HG02798 (cell line): ENCODE data around the gene RNF130.

ENCODE experiments used
- ATAC-seq: cut with Tn5 transposase; IDR thresholded peaks from one replicate; pipeline ENCODE4 v1.9.1; 2021; ENCODE audit warnings: mild to moderate bottlenecking; ENCODE audit not compliant: unreplicated experiment, poor library complexity

Gene RNF130

DNA sequence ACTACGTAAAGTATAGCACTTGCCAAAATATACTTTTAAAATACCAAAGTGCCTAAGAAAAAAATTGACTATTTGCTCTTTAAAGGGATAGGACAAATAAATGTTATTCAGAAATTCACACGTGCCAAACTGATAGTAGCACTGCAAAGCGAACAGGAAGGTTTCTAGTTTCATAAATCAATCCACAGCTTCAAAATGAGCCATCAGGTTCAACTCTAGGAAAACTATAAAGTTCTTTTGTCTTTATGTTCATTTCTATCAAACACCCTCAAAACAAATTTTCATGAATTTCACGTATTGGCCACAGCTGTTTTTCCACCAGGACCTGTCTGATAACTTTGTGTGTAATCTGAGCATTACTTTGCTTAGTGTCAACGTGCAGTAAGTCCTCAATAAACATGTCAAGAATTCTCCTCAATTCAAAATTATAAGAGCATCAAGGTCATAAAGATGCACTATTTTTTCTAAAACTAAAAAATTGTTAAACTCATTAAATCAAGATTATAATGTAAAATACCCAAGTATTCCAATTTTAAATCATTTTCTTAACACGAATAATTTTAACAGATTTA is 3.0 kb downstream of the RNF130 start:
- ATAC-seq: no peak

DNA sequence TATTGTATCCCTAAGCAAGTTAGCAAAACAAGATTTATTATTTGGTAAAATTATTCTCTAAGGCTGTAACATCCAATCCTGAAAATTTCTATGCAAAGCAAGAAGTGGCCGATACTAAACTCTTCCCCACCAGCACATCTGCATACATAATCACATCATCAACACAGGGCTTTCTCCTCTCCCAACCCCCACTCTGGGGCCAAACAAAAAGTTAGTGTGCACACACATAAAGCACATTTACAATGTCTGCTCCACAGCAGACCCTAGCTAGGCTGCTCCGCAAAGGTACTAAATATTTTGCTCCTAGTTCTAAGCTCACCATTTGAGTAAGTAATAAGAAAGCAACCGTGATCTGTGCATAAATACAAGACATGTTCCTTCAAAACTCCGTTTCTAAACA is 3.6 kb downstream of the RNF130 start:
- ATAC-seq: no peak

DNA sequence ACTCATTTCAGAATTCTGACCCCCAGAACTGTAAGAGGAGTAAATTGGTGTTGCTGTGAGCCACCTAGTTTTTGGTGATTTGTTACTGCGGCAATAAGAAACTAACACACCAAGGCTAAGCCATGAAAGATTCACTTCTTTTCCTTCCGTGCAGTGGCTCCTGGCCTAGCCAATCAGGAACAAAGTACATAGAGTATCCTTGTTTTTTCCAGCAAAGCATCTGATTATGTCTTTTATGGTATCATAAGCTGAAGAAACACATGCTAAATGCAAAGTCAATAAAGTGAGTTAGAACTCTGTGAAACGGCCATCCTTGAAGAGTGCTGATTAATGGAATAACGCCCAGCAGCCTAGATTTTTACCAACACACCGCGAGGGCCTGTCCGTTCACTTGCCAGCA is 11.4 kb downstream of the RNF130 start:
- ATAC-seq: no peak

DNA sequence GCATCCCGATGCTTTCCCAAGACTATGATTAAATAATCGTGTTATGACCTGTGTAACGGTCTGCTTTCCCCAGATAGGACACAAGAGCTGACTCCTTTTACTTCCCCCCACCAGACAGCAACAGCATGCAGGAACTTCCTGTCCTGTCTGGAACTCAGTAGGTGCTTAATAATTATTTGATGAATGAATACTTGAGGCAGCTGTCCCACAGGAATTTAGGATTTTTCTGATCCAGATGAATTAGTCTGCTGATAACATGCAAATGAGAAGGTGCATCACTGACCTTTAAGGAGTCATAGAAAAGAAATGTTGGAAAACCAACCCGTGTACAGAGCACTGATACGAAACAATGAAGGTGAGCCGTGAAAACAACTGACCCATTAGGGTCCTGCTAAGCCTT is 12.2 kb downstream of the RNF130 start:
- ATAC-seq: no peak

DNA sequence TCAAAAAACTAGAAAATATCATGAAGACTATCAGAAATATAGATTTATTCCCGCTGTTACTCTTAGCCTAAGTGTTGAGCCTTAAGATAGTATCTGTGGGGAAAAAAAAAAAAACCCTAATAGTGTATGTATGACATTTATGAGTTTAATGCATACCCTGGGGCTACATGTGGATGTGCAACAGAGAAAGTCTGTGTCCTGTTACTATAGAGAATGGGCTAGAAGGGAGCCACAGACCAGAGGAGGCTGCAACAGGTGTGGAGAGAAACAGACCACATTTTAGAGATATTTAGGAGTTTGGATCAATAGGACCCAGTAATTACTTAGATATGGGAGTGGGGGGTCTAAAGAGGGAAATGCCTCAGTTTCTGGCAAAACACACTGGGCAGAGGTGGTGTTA is 15.4 kb downstream of the RNF130 start:
- ATAC-seq: no peak

DNA sequence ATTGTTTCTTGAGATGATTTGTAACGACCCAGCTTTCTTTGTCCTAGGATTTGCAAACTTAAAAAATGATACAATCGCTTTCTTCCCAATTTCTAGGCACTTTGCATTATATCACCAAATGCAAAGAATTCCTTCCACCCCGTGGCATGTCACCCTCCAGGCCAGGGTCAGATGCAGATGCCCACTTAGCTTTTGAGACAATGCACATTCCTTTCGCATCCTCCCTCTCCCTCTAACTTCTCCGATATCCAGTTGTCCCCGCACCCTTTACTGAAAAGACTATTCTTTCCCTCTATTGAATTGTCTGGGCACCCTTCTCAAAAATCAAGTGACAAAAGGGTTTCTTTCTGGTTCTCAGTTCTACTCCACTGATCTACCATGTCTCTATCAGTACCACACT is 17.3 kb downstream of the RNF130 start:
- ATAC-seq: no peak

DNA sequence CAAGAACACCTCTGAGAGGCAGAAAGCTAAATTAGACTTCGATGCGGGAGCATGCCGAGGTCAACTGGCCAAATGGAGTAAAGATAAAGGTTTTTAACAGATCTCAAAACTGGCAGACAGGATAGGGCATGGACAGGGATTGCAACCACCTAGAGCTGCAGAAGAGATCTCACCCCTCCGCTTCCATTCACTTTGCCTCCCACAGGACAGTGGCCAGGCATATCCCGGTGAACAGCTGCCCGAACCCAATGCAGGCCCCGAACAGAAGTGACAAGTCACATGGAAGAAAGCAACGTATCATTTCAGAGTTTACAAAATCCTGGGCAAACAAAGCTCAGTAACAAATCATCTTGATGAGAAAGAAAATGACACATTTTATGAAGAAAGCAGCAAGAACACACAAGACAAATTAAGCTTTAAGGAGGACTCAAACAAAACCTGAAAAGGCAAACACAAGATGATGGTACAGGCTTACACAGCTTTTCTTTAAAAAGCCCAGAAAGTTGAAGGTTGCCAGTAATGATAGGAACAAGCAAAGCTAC is 18.4 kb downstream of the RNF130 start:
- no peak for ATAC-seq

DNA sequence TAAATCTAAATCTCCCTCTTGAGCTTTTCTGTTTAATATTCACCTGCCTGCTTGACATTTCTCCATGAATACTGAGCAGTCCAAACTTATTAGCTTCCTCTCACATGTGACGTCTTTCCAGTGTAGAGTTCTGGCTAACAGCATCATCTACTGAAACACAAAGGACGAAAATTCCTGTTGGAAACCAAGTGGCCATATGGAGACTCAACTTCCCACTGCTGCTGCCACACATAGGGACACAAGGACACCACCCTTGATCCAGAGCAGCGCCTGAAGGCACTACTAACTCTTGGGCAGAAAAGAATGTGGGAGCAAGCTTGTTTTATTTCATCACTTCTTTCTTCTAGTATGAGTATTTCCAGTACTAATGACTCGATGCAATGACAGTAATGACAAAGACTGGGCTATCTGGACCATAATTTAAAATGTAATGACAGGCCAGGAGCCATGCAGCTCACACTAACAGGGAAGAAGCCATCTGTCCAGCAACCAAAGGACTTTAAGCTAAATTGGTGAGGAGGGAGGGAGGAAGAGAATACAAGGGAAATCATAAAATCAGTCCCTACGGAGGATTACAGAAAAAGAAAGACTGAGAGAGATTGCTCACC is 19.2 kb downstream of the RNF130 start:
- ATAC-seq: no peak

DNA sequence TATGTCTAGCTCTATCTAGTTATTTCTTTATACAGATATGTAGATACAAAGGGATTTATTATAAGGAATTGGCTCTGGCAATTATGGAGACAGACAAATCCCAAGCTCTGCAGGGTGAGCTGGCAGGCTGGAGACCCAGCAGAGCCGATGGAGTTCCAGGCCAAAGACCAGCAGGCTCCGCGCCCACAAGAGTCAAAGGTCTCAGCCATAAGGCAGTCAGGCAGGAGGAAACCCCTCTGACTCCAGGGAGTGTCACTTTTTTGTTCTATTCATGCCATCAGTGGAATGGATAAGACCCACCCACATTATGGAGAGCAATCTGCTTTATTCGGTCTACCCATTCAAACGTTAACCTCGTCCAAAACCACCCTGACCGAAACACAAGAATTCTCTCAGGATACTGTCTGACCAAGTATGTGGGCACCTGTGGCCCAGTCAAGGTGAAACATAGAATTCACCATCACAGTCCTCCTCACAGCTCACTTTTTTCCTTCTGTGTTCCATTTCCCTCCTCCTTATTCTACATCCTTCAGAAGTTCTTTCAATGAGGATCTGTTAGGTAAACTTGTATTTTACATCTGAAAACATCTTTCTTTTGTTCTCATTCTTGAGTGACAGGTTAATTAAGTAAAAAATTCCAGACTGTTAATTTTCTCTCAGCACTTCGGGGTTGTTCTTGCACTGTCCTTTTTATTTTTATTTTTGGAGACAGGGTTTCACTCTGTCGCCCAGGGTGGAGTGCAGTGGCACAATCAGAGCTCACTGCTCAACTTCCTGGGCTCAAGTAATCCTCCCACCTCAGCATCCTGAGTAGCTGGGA is 21.2 kb downstream of the RNF130 start:
- ATAC-seq: no peak

DNA sequence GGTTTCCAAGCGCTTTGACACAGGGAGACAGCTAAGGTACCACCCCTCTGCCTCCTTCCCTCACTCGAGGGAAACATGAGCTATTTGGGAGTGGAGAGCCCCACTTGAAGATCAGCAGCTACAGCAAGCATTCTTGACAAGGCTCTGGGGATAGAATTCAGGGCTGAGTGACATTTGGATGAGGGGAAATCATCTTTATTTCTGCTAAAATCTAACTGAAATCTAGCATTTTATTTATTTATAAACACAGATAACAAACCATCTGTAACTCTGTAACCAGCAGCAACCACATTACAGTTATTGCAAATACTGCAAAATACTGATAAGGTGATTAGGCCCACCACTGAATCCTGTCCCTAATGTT is 22.4 kb downstream of the RNF130 start:
- no peak for ATAC-seq

DNA sequence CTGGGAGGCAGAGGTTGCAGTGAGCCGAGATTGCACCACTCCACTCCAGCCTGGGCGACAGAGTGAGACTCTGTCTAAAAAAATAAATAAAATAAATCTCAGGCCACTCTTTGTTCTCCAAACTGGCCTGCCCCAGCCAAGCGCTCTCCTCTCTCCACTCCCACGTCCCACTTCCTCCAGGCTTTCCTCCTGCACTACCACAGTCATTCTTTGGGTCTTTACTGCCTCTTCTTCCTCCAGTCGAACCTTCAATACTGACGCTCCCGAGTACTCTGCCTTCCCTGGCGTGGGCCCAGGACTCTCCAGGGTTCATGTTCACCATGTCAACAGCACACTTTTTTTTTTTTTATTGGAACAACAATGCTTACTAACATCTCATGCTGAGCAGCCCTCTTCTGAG is 23.9 kb downstream of the RNF130 start:
- no peak for ATAC-seq

DNA sequence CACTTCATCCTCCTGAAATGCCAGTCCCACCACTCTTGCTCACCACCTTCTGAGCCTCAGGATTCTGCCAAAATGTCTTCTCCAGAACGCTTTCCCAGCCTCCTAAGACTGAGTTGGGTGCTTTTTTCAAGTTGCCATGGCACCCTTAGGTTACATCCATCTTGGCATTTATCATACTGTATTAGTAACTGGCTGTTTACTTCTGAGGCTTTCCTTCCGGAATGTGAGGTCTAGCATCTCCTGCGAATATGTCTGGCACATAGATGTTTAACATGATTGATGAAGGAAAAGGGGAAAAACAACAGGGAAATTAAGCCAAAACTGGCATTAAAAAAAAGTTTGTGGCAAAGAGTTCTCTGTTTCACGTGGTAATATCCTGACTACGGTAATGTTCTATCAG is 24.9 kb downstream of the RNF130 start:
- no peak for ATAC-seq

DNA sequence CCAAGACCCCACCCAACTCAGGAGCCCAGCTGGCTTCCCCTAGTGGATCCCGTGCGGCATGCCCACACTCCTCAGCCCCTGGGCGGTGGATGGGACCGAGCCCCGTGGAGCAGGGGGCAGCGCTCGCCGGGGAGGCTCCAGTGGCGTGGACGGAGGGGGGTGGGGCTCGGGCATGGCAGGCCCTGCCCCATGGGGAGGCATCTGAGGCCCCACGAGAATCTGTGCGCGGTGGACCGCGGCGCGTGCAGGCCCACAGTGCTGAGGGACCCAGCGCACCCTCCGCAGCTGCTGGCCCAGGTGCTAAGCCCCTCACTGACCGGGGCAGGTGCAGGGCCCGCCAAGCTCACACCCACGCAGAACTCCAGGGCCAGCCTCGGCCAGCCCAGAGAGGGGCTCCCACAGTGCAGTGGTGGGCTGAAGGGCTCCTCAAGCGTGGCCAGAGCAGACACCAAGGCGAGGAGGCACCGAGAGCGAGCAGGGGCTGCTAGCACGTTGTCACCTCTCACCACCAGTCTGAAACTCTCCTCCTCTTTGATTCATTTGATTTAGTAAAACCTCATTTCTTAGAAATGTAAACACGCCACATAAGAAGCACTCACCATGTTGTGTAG is 25.6 kb downstream of the RNF130 start:
- no peak for ATAC-seq

DNA sequence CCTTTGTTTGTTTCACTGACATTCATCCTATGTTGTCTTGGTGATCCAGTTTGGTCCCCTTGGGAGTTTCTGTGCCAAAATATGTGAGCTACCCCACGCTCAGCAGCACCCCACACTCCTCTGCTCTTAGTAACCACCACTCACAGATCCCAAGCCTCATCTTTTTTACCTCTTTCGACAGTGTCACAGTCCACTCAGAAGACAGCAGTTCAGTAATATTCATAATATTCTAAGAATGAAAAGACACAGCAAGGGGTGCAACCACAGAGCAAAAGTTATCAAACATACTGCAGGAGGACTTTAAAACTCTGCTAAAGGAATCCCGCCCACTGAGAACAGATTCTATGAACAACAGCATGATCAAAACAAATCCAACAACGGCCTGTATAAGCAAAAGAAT is 28.2 kb downstream of the RNF130 start:
- no peak for ATAC-seq

DNA sequence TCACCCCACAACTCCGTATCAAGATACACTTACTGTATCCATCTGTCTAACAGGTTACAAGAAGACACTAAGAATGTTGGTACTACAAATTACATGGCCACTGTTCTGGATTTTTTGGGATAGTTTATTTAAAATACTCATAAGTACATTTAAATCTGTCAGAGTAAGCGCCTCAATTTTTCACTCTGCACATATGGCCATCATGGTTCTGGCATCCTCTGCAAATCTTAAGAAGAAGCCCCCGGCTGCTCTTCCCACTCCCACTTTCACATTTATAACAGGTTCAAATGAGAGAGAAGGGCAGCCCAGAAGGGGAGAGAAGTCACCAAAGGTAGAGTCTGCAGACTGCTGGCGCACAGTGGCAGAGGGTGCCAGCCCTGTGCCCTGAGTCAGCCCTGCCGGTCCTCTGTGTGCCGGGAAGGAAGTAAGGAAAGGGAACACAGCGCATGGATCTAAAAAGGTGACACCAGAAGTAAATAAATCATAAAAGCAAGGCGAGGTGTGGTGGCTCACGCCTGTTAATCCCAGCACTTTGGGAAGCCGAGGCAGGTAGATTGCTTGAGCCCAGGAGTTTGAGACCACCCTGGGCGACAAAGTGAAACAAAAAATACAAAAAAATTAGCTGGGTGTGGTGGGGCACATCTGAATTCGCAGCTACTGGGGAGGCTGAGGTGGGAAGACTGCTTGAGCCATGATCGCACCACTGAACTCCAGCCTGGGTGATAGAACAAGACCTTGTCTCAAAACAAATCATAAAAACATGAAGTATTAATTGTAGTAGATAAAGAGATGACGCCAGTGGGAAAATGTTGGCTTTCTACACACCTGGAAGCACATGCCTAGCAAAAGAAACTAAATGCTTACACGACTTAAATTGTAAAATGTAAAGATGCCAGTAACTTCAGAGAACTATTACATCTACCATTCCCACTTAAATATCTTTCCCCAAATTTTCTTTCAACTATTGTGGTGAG is 30.0 kb downstream of the RNF130 start:
- ATAC-seq: no peak

DNA sequence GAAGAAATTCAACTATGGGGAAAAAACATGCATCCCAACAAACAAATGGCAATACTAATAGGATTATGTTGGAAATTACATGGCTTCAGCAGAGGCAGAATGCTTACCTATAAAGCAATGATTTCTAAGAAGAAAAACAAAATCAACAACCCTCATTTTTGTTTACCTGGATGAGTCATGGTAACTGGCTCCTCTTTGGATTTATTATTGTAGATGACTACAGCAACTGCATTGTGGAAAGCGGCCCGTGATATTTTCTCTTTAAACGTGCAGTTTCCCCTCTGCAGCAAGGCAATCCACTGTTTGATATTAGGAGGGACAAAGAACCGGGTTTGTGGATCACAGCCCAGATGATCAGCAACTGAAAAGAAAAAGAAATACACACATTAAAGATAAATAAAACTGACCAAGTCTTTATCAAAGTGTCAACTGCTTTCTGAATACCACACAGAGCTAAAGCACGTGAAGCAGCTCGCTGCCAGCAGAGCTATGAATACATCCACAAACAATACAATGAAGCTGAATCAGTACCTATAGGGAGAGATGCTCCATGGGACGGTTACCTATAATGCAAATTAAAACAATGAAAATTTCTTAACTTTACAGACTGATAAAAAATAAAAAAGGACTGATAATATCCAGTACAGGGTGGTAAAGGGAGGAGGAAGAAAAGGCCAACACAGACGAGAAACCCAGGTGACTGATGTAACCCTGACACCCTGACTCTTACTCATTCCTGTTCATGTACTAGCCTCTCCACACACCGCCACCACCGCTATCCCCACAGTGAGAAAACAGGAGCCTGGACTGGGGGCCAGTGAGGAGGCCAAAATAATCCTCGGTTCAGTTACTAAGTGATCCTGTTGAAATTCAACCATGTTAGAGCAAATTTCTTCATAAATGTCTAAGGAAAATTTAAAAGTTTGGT is 31.0 kb downstream of the RNF130 start:
- no peak for ATAC-seq

DNA sequence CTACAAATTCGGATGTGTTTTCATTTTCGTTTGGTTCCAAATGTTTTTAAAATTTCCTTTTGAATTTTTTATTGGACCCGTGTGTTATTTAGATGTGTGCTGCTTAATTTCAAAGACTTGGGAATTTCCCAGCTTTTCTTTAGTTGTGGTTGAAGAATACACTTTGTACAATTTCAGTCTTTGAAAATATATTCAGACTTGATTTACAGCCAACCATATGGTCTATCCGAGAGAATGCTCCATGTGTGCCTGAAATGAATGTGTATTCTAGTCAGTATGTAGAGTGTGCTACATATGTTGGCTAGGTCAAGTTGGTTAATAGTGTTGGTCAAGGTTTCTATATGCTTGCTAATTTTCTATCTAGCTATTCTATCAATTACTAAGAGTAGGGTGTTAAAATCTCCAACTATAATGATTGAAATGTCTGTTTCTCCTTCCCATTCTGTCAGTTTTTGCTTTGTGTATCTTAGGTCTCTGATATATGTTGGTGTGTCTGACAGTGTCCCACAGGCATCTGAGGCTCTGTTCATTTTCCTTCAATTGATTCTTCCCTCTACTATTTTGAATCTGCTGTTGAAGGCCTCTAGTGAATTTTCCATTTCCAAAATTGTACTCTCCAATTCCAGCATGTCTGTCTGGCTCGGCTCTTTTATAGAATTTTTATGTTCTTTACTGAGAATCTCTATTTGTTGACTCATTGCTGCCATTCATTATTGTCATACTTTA is 36.2 kb downstream of the RNF130 start:
- ATAC-seq: no peak

DNA sequence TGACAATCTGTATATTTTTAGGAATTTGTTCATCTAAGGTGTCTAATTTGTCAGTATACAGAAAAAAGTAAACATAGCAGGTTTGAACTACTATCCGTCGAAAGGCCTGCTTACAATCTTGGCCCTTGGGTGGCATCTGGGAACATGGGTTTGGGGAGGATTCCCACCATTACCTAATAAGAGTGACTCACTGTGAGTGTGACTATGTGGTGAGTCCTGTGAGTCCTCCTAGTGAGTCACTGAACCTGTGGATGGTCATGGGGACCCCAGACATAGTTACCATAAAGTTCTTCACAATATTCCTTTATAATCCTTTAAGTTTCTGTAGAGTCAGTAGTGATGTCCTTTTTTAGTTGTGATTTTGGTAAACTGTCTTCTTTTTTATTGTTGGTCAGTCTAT is 37.0 kb downstream of the RNF130 start:
- ATAC-seq: no peak
